Left ventricle myocardium superior (tissue), 1 donor: ENCODE measurements around the gene AAK1. TPM values are rescaled to one million over a fixed set of nuclear protein-coding genes. Genes with fewer than 3 reads are reported as not detected.
"Not testable (repeated sequence)": the region's sequence is repeated elsewhere in the genome, so short reads cannot be mapped to it uniquely, and the experiment has no call there.

Source experiments
- ATAC-seq: fragments of 200-7000 bp; cut with Tn5 transposase; one replicate; pipeline ENCODE4 v1.9.1; 2020; ENCODE audit warnings: mild to moderate bottlenecking, moderate library complexity
- DNase-seq: peaks from one replicate; pipeline ENCODE4 v3.0.0-alpha.2; 2020
- intact Hi-C: fragments of 100-400 bp; cut with micrococcal nuclease; formaldehyde crosslinking; loops from one replicate; pipeline ENCODE4 v1.11.0; 2022
- total RNA-seq: library from RNA; stranded (reverse); fragmentation: NEBNext Ultra II Directional; extraction: Animal tissue kit (Norgen Biotek cat#: 25700); gene quantifications from one replicate; pipeline ENCODE4 v1.2.1, GENCODE V29; 2021
- donor health status: DM: no; HTN: yes; CAD: no; lungs with severe emphysema.

Gene AAK1
- total RNA-seq, 1 donor from 2014 or later = 91.1 TPM

- intact Hi-C loops = no loop called here
- ATAC-seq (no peak), DNase-seq (no peak)
Measured at GRCh38 chr2:69663860-69664259, 20.3 kb upstream of the AAK1 start.

GRCh38 chr2:69662547-69662946 lies 19.0 kb upstream of the AAK1 start:
- ATAC-seq, intact Hi-C loops, DNase-seq: not testable (repeated sequence)

- no peak for DNase-seq
- intact Hi-C loops = no loop called here
- ATAC-seq = no peak
Measured at GRCh38 chr2:69660637-69661036, 17.1 kb upstream of the AAK1 start.

- ATAC-seq = no peak
- DNase-seq = no peak
- intact Hi-C loops = no loop called here
Measured at GRCh38 chr2:69659941-69660483, 16.5 kb upstream of the AAK1 start.

GRCh38 chr2:69659349-69659748 lies 15.8 kb upstream of the AAK1 start:
- intact Hi-C loops = no loop called here
- ATAC-seq = no peak

GRCh38 chr2:69652206-69652605 lies 8.7 kb upstream of the AAK1 start:
- DNase-seq (no peak), ATAC-seq (no peak)
- intact Hi-C loops = no loop called here

More at GRCh38 chr2:69659349-69659748, 15.8 kb upstream of the AAK1 start:
- no peak for DNase-seq

- intact Hi-C loops = loop anchor here (10.0 kb wide), 1 partner anchor 82 kb away; no protein-coding TSS in a partner anchor
- not testable (repeated sequence) for ATAC-seq, DNase-seq
Measured at GRCh38 chr2:69647196-69647595, 3.7 kb upstream of the AAK1 start.

- intact Hi-C loops = loop anchor here (10.0 kb wide), 1 partner anchor 82 kb away; no protein-coding TSS in a partner anchor
- ATAC-seq (no peak), DNase-seq (no peak)
Measured at GRCh38 chr2:69646714-69647113, 3.2 kb upstream of the AAK1 start.

- ATAC-seq = no peak
- intact Hi-C loops = loop anchor here (10.0 kb wide), 1 partner anchor 81 kb away; no protein-coding TSS in a partner anchor
- no peak for DNase-seq
Measured at GRCh38 chr2:69645921-69646320, 2.4 kb upstream of the AAK1 start.

- intact Hi-C loops = loop anchor here (10.0 kb wide), 1 partner anchor 80 kb away; no protein-coding TSS in a partner anchor
- ATAC-seq (no peak), DNase-seq (no peak)
Measured at GRCh38 chr2:69645031-69645431, 1.5 kb upstream of the AAK1 start.

GRCh38 chr2:69644506-69644979 lies 1.0 kb upstream of the AAK1 start:
- DNase-seq = no peak
- intact Hi-C loops = loop anchor here (10.0 kb wide), 1 partner anchor 80 kb away; no protein-coding TSS in a partner anchor
- ATAC-seq = peak; percentile 9

GRCh38 chr2:69642709-69643601 lies 584 bp downstream of the AAK1 start:
- ATAC-seq (peak; percentile 34), DNase-seq (peak; percentile 62)
- intact Hi-C loops = loop anchor here (10.0 kb wide), 1 partner anchor 78 kb away; no protein-coding TSS in a partner anchor

- intact Hi-C loops = loop anchor here (10.0 kb wide), 1 partner anchor 77 kb away; no protein-coding TSS in a partner anchor
- DNase-seq = no peak
- no peak for ATAC-seq
Measured at GRCh38 chr2:69641887-69642708, 1.4 kb downstream of the AAK1 start.

- intact Hi-C loops = loop anchor here (10.0 kb wide), 1 partner anchor 77 kb away; no protein-coding TSS in a partner anchor
- no peak for ATAC-seq
Measured at GRCh38 chr2:69641471-69641870, 2.1 kb downstream of the AAK1 start.

GRCh38 chr2:69639266-69639665 lies 4.3 kb downstream of the AAK1 start:
- intact Hi-C loops = no loop called here
- ATAC-seq = no peak
- DNase-seq = no peak

More at GRCh38 chr2:69641471-69641870, 2.1 kb downstream of the AAK1 start:
- DNase-seq = no peak

GRCh38 chr2:69638630-69639029 lies 4.9 kb downstream of the AAK1 start:
- no peak for ATAC-seq
- no peak for DNase-seq
- intact Hi-C loops = no loop called here

GRCh38 chr2:69637923-69638322 lies 5.6 kb downstream of the AAK1 start:
- intact Hi-C loops = no loop called here
- ATAC-seq = no peak
- DNase-seq = no peak

GRCh38 chr2:69636395-69636794 lies 7.1 kb downstream of the AAK1 start:
- DNase-seq (no peak), ATAC-seq (no peak)
- intact Hi-C loops = no loop called here

GRCh38 chr2:69635432-69635831 lies 8.1 kb downstream of the AAK1 start:
- intact Hi-C loops = no loop called here
- no peak for ATAC-seq

More at GRCh38 chr2:69635432-69635831, 8.1 kb downstream of the AAK1 start:
- DNase-seq = no peak
